Skeletal muscle satellite cell (primary cell): ENCODE measurements around the gene EVI5.
"Not testable (repeated sequence)": the region's sequence is repeated elsewhere in the genome, so short reads cannot be mapped to it uniquely, and the experiment has no call there.

Experiments
- H3K27me3 ChIP-seq: 2 replicates; pipeline ENCODE4 v1.7.0; 2013; ENCODE audit warnings: low read length; ENCODE audit not compliant: control insufficient read depth, insufficient read depth
- H3K36me3 ChIP-seq: 2 replicates; pipeline ENCODE4 v1.7.0; 2013; ENCODE audit warnings: mild to moderate bottlenecking, control low read depth, low read length; ENCODE audit not compliant: insufficient read depth
- H3K4me1 ChIP-seq: 2 replicates; pipeline ENCODE4 v1.7.0; 2013; ENCODE audit warnings: low read length; ENCODE audit not compliant: control insufficient read depth, insufficient read depth
- H3K4me2 ChIP-seq: 2 replicates; pipeline ENCODE4 v1.7.0; 2013; ENCODE audit warnings: mild to moderate bottlenecking, low read length
- H3K4me3 ChIP-seq: 2 replicates; pipeline ENCODE4 v1.7.0; 2013; ENCODE audit warnings: low read length
- H3K9ac ChIP-seq: 2 replicates; pipeline ENCODE4 v1.7.0; 2013; ENCODE audit warnings: mild to moderate bottlenecking, low read depth, low read length, moderate library complexity
- H3K9me3 ChIP-seq: replicated peaks from 2 replicates; pipeline ENCODE4 v1.7.0; 2013; ENCODE audit warnings: mild to moderate bottlenecking, control low read depth, low read length

The EVI5 gene

DNA sequence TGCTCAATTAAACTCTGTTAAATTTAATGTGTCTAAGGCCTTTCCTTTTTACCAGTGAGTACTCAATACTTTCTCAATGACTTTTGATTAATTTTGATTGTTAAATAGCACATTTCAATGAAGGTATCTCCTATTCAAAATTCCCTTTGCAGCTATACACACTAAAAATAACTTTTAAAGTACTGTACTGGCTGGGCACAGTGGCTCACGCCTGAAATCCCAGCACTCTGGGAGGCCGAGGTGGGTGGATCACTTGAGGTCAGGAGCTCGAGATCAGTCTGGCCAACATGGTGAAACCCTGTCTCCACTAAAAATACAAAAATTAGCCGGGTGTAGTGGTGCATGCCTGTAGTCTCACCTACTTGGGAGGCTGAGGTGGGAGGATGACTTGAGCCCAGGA, 38.7 kb downstream of the EVI5 start:
- not testable (repeated sequence) for H3K9me3 ChIP-seq, H3K4me2 ChIP-seq, H3K4me3 ChIP-seq, H3K27me3 ChIP-seq, H3K36me3 ChIP-seq, H3K4me1 ChIP-seq, H3K9ac ChIP-seq

GRCh38 chr1:92743221-92743620, 41.7 kb downstream of the EVI5 start:
- H3K27me3 ChIP-seq = no peaks in the 10 kb centered on the region
- H3K9ac ChIP-seq = no peak overlapping the region
- no peak overlapping the region for H3K4me3 ChIP-seq
- H3K9me3 ChIP-seq = no peaks in the 10 kb centered on the region
- H3K36me3 ChIP-seq = no peaks in the 10 kb centered on the region
- no peak overlapping the region for H3K4me2 ChIP-seq
- H3K4me1 ChIP-seq = no peaks in the 10 kb centered on the region

GRCh38 chr1:92739669-92740524, 45.0 kb downstream of the EVI5 start:
- Histone ChIP-seq H3K4me2 (no peak overlapping the region), H3K4me1 (no peaks in the 10 kb centered on the region), H3K4me3 (no peak overlapping the region), H3K9ac (no peak overlapping the region), H3K36me3 (peaks cover 3% of the 10 kb centered on the region), H3K27me3 (no peaks in the 10 kb centered on the region), H3K9me3 (no peaks in the 10 kb centered on the region)

GRCh38 chr1:92736395-92736794, 48.5 kb downstream of the EVI5 start:
- no peaks in the 10 kb centered on the region for H3K27me3 ChIP-seq
- peaks cover 3% of the 10 kb centered on the region for H3K36me3 ChIP-seq
- no peaks in the 10 kb centered on the region for H3K9me3 ChIP-seq
- H3K9ac ChIP-seq = no peak overlapping the region
- H3K4me2 ChIP-seq = no peak overlapping the region
- no peaks in the 10 kb centered on the region for H3K4me1 ChIP-seq
- no peak overlapping the region for H3K4me3 ChIP-seq

DNA sequence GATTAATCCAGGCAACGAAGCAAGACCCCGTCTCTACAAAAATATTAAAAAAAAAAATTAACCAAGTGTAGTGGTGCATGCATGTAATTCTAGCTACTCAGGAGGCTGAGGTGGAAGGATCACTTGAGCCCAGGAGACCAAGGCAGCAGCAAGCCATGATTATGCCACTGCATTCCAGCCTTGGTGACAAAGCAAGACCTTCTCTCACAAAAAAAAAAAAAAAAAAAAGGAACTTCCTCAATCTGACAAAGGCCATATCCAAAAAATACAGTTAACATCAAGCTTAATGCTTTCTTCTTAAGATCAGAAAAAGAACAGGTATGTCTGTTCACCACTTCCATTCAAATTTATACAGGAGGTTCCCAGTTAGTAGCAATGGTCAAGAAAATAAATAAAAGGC, 54.4 kb downstream of the EVI5 start:
- Histone ChIP-seq H3K36me3 (no peaks in the 10 kb centered on the region), H3K27me3 (no peaks in the 10 kb centered on the region), H3K4me1 (peaks cover 12% of the 10 kb centered on the region), H3K9ac (no peak overlapping the region), H3K4me3 (no peak overlapping the region), H3K4me2 (no peak overlapping the region), H3K9me3 (no peaks in the 10 kb centered on the region)

DNA sequence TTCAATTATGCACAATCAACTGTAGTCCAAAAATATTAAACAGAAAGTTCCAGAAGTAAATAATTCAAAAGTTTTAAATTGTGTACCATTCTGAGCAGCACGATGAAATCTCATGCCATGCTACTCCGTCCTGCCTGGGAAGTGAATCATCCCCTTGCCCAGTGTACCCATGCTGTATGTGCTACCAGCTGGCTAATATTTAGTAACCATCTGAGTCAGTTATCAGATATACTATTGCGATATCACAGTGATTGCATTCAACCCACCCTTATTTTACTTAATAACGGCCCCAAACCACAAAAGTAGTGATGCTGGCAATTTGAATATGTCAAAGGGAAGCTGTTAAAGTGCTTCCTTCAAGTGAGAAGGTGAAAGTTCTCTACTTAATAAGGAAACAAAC, 56.2 kb downstream of the EVI5 start:
- H3K9me3 ChIP-seq = no peaks in the 10 kb centered on the region
- no peaks in the 10 kb centered on the region for H3K36me3 ChIP-seq
- no peaks in the 10 kb centered on the region for H3K27me3 ChIP-seq
- H3K4me2 ChIP-seq = peak overlapping the region; percentile 25
- peaks cover 12% of the 10 kb centered on the region for H3K4me1 ChIP-seq
- no peak overlapping the region for H3K4me3 ChIP-seq
- H3K9ac ChIP-seq = no peak overlapping the region

GRCh38 chr1:92723713-92724112, 61.2 kb downstream of the EVI5 start:
- not testable (repeated sequence) for H3K4me1 ChIP-seq, H3K9ac ChIP-seq, H3K4me2 ChIP-seq, H3K9me3 ChIP-seq, H3K4me3 ChIP-seq, H3K27me3 ChIP-seq, H3K36me3 ChIP-seq

GRCh38 chr1:92721886-92722285, 63.0 kb downstream of the EVI5 start:
- H3K4me2 ChIP-seq = no peak overlapping the region
- H3K9me3 ChIP-seq = no peaks in the 10 kb centered on the region
- no peak overlapping the region for H3K4me3 ChIP-seq
- no peaks in the 10 kb centered on the region for H3K27me3 ChIP-seq
- H3K9ac ChIP-seq = no peak overlapping the region
- no peaks in the 10 kb centered on the region for H3K4me1 ChIP-seq
- H3K36me3 ChIP-seq = no peaks in the 10 kb centered on the region

DNA sequence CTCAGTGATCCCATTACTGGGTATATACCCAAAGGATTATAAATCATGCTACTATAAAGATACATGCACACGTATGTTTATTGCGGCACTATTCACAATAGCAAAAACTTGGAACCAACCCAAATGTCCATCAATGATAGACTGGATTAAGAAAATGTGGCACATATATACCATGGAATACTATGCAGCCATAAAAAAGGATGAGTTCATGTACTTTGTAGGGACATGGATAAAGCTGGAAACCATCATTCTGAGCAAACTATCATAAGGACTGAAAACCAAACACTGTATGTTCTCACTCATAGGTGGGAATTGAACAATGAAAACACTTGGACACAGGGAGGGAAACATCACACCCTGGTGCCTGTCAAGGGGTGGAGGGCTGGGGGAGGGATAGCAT, 63.8 kb downstream of the EVI5 start:
- H3K4me3 ChIP-seq, H3K4me2 ChIP-seq, H3K9me3 ChIP-seq, H3K27me3 ChIP-seq, H3K36me3 ChIP-seq, H3K9ac ChIP-seq, H3K4me1 ChIP-seq: not testable (repeated sequence)

DNA sequence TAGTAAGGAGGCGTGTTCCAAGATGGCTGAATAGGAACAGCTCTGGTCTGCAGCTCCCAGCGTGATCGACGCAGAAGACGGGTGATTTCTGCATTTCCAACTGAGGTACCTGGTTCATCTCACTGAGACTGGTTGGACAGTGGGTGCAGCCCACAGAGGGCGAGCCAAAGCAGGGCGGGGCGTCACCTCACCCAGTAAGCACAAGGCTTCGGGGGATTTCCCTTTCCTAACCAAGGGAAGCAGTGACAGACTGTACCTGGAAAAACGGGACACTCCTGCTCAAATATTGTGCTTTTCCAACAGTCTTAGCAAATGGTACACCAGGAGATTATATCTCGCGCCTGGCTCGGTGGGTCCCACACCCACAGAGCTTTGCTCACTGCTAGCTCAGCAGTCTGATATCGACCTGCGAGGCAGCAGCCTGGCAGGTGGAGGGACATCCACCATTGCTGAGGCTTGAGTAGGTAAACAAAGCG, 69.4 kb downstream of the EVI5 start:
- H3K27me3 ChIP-seq, H3K4me2 ChIP-seq, H3K4me3 ChIP-seq, H3K36me3 ChIP-seq, H3K9me3 ChIP-seq, H3K9ac ChIP-seq, H3K4me1 ChIP-seq: not testable (repeated sequence)

- Histone ChIP-seq H3K27me3 (no peaks in the 10 kb centered on the region), H3K9ac (no peak overlapping the region), H3K4me1 (no peaks in the 10 kb centered on the region), H3K4me2 (no peak overlapping the region), H3K36me3 (no peaks in the 10 kb centered on the region), H3K4me3 (no peak overlapping the region), H3K9me3 (no peaks in the 10 kb centered on the region)
Measured at GRCh38 chr1:92713939-92714338, 71.0 kb downstream of the EVI5 start.

DNA sequence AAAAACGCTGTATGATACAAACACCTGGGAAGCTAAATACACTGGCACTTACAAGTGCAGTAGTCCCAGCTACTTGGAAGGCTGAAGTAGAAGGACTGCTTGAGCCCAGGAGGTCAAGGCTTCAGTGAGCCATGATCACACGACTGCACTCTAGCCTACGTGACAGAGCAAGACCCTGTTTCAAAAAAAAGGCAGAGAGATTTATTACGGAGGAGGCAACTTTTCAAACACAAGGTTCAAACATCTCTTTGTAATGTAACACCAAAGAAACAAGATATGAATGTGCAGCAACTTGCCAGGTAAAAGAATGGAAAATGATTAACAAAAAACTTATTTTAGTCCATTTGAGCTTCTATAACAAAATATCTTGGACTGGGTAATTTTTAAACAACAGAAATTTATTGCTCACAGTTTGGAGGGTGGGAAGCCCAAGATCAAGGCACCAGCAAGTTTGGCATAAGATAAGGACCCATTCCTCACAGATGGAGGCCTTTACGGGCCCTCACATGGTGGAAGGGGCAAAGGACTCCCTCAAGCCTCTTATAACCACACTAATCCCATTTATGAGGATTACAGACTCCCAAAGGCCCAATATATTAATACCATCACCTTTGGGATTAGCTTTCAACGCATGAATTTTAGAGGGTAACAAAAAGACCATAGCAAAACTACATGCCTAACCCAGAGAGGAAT, 73.3 kb downstream of the EVI5 start:
- Histone ChIP-seq H3K4me3 (no peak overlapping the region), H3K4me1 (no peaks in the 10 kb centered on the region), H3K9ac (no peak overlapping the region), H3K4me2 (no peak overlapping the region), H3K36me3 (no peaks in the 10 kb centered on the region), H3K9me3 (no peaks in the 10 kb centered on the region), H3K27me3 (no peaks in the 10 kb centered on the region)
